UCSD-AML1 (cell line): Measurements from ENCODE around the gene CRYBA2.

Experiments used
- DNase-seq: peaks from one replicate; lab custom pipeline; 2025; ENCODE audit not compliant: unreplicated experiment; lab: John Stamatoyannopoulos, UW

Gene CRYBA2

DNA sequence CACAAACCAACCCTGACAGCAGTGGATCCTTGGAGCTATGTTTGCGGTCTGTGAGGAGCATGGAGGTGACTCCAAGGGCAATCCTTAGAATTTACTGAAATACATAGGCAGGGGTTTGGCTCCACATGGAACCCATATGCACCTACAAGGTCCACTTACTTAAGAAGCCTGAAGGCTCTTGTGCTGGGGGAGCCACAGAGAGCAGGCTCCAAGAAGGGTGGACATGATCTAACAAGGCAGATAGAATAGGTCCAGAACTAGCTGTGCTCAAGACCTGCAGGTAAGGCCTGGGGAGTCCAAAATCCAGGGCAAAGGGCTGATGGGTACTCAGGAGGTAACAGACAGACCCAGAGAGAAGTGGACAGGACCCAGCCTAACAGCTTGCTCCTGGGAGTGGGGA lies 34.9 kb downstream of the CRYBA2 start:
- DNase-seq, result no peak

DNA sequence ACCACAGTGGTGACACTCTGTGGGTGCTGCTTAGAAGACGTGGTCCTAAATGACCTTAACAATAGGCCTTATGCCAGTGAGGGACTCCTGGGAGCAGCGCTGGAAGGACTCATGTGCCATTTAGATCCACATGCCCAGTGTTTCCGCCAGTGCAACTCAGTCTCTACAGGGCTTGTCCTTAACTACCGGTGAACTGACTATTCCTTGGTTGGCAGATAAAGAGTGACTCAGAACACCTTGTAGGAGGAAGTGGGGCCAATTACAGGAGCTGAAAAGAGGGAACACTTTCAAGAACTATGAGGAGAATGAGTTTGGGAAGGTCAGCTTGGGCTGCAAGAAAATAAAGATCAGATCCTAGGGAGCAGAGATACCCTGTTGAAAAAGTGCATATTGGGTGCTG lies 35.6 kb downstream of the CRYBA2 start:
- DNase-seq, result no peak

DNA sequence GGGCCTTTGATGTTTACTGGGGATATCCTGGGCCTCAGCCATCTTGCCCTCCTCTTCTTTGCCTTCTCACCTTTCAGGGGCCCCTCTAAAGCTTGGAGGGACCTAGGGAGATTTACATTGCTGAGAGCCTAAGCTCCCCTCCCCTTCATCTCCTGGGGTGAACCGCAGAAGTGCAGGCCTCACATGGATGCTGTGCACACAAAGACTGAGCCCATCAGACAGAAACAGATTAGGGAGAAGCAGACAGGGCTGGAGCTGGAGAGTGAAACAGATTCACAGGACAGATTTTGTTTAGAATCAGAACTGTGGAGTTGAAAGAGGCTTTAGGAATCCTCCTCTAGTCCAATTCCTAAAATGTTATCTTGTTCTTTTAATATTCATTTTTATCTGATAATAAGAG lies 37.2 kb downstream of the CRYBA2 start:
- DNase-seq, result no peak

DNA sequence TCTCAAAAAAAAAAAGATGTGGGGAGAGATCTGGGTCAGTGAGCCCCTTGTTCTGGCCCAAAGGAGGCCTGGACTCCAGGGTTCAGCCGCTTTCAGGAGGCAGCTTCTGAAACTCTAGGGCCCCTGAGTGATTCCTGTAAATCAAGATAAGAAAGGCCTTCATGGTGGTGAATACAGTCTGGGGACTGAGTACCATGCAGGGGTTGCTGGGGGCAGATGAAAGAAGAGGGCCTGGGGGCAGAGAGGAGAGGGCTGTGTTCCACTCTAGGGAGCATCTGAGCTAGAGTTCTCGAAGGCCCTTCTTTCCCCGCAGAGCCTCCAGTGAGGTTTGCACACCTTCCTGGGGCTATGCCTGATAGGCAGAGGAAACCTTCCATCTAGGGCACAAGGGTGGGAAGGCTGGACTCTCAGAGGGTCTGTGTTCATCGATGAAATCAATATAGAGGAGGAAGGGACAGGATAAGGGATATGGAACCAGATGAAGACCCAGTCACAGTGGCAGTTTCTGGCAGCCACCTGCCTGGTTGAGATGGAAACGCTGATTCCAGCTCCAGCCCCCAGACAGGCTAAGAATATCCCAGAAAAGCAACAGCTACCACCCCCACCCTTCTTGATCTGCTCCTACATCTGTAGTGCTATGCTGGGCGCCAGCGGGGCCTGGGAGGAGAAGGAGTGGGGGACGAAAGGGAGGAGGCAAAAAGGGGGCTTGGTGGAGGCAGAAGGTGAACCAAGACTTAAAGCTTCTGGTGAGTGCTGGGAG lies 38.5 kb downstream of the CRYBA2 start:
- DNase-seq, result no peak

DNA sequence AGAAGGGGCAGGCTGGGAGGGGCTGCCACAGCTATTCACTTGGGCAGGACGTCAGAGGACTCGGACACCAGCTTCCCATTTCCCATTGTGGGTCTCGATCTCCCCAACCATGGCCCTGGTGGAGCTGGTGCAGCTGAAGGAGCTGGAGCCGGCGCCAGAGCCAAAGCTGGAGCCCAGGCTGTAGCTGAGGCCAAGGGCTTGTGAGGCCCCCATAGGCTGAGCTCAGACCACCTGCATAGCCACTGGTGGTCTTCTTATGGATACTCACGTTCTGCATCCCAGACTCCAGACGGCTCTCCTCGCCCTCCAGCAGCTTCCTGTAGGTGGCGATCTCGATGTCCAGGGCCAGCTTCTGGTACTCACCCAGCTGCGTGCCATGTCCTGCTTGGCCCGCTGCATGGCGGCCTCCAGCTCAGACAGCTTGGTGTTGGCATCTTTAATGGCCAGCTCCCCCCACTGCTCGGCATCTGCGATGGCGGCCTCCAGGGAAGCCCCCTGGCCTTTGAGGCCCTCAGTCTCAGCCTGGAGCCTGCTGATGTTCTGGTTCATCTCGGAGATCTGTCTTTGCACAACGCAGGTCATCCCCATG lies 39.8 kb downstream of the CRYBA2 start:
- no peak for DNase-seq

DNA sequence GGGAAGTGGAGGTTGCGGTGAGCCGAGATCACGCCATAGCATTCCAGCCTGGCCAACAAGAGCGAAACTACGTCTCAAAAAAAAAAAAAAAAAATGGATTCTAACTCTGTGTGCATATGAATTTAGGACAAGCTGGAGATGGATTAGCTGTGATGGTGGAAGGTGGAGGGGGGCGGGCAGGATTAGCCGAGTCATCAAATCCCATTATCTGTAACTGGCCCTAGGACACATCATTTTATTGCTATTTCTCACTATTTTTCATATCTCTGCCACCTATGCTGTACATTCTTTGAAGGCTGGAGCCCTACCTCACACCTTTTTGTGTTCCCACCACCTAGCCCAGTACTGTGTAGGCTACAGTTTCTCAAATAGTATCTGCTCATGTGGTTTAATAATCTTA lies 41.1 kb downstream of the CRYBA2 start:
- no peak for DNase-seq

DNA sequence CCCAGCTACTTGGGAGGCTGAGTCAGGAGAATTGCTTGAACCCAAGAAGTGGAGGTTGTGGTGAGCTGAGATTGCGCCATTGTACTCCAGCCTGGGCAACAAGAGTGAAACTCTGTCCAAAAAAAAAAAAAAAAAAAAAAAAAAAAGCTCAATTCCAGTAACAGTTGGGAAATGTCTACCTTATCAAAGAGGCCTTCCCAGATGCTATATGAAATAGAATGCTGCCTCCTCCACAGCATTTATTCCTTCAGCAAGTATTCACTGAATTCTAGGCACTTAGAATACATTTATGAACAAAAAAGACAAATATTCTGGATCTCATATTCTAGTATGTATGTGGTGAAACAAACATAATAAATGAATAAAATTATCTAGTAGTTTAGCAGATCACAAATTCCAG lies 46.6 kb downstream of the CRYBA2 start:
- no peak for DNase-seq

DNA sequence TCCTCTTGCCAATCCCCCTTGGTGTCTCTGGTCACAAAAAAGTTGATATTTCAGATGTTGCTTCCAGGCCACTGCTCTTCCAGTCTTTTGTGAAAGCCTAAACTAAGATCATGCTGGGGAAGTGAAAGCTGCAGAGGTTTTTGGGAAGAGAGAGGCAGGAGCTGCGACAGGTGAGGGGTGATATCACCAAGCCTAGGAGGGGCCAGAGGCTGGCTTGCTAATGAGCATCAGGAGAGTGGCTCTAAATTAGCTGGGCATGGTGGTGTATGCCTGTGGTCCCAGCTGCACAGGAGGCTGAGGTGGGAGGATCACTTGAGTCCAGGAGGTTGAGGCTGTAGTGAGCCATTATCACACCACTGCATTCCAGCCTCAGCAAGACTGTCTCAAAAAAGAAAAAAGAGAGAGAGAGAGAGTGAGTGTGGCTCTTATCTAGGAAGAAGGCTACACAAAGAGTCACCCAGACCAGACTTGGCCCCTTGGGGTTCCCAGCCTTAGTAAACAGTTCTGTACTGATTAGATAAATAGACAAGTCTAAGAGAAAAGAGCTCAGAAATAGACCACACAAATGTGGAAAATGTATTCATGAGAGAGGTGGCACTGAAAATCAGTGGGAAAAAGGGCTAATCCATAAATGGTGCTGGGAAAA lies 48.3 kb downstream of the CRYBA2 start:
- DNase-seq, result no peak
